GM18951 (cell line): ENCODE results near the gene PJA1.

Experiments used
- POLR2A ChIP-seq: IDR thresholded peaks from 4 replicates; pipeline ENCODE4 v1.6.1; 2011; ENCODE audit warnings: mild to moderate bottlenecking; ENCODE audit not compliant: insufficient read length, insufficient read depth; ENCODE audit errors: extremely low read depth
- in situ Hi-C: fragments of 300-500 bp; cut with MboI; formaldehyde crosslinking; loops from one replicate; pipeline ENCODE4 v1.12.0; 2022; ENCODE audit warnings: low sequenced_read_pairs, mixed read lengths, inconsistent platforms; ENCODE audit not compliant: unreplicated experiment

PJA1 gene

GRCh38 chrX:69155786-69156520 is 9.3 kb downstream of the PJA1 start:
- in situ Hi-C loops: no loop called here
- no peak for TF ChIP-seq POLR2A

- TF ChIP-seq POLR2A: no peak
- in situ Hi-C loops: no loop called here
Observed at GRCh38 chrX:69154051-69154450, 11.2 kb downstream of the PJA1 start.

GRCh38 chrX:69153060-69153730 is 12.1 kb downstream of the PJA1 start:
- in situ Hi-C loops: no loop called here
- no peak for TF ChIP-seq POLR2A

- in situ Hi-C loops: no loop called here
- no peak for TF ChIP-seq POLR2A
Observed at GRCh38 chrX:69152417-69152841, 12.8 kb downstream of the PJA1 start.

- no peak for TF ChIP-seq POLR2A
- in situ Hi-C loops: no loop called here
Observed at GRCh38 chrX:69151866-69152284, 13.4 kb downstream of the PJA1 start.

- no peak for TF ChIP-seq POLR2A
- in situ Hi-C loops: no loop called here
Observed at GRCh38 chrX:69150281-69150960, 14.8 kb downstream of the PJA1 start.

- in situ Hi-C loops: no loop called here
- no peak for TF ChIP-seq POLR2A
Observed at GRCh38 chrX:69149466-69150280, 15.6 kb downstream of the PJA1 start.

GRCh38 chrX:69148946-69149345 is 16.3 kb downstream of the PJA1 start:
- no peak for TF ChIP-seq POLR2A
- in situ Hi-C loops: no loop called here

GRCh38 chrX:69146739-69147138 is 18.5 kb downstream of the PJA1 start:
- in situ Hi-C loops: no loop called here
- TF ChIP-seq POLR2A: no peak

GRCh38 chrX:69145714-69146113 is 19.5 kb downstream of the PJA1 start:
- in situ Hi-C loops: no loop called here
- no peak for TF ChIP-seq POLR2A

GRCh38 chrX:69144838-69145680 is 20.2 kb downstream of the PJA1 start:
- in situ Hi-C loops: no loop called here
- TF ChIP-seq POLR2A: no peak

GRCh38 chrX:69143530-69143929 is 21.7 kb downstream of the PJA1 start:
- in situ Hi-C loops: no loop called here
- no peak for TF ChIP-seq POLR2A
